Mesendoderm (in vitro differentiated cells): ENCODE measurements around the gene TALDO1.

Experiments used
- DNase-seq: peaks from one replicate; pipeline ENCODE4 v3.0.0; 2013
- H2AK5ac ChIP-seq: 2 replicates; pipeline ENCODE4 v1.6.1; 2013; ENCODE audit warnings: low read length, inconsistent platforms
- H2BK120ac ChIP-seq: 2 replicates; pipeline ENCODE4 v1.6.1; 2013; ENCODE audit warnings: low read depth, mild to moderate bottlenecking, low read length, moderate library complexity, mixed read lengths
- H2BK15ac ChIP-seq: replicated peaks from 2 replicates; pipeline ENCODE4 v1.6.1; 2013; ENCODE audit warnings: low read depth, mild to moderate bottlenecking, moderate library complexity
- H2BK5ac ChIP-seq: 2 replicates; pipeline ENCODE4 v1.6.1; 2013; ENCODE audit warnings: low read length, inconsistent platforms
- H3K18ac ChIP-seq: 2 replicates; pipeline ENCODE4 v1.6.1; 2013; ENCODE audit warnings: mild to moderate bottlenecking, low read length, mixed read lengths
- H3K23ac ChIP-seq: one replicate; pipeline ENCODE4 v1.6.1; 2013; ENCODE audit warnings: low read length
- H3K27ac ChIP-seq: 2 replicates; pipeline ENCODE4 v1.5.1; 2013; ENCODE audit warnings: low read depth, mild to moderate bottlenecking, inconsistent platforms, low read length, moderate library complexity
- H3K27me3 ChIP-seq: 2 replicates; pipeline ENCODE4 v1.6.1; 2013; ENCODE audit warnings: low read length, control low read depth, mild to moderate bottlenecking, inconsistent platforms; ENCODE audit not compliant: insufficient read depth, poor library complexity
- H3K36me3 ChIP-seq: 2 replicates; pipeline ENCODE4 v1.6.1; 2013; ENCODE audit warnings: low read length, inconsistent platforms; ENCODE audit not compliant: control insufficient read depth, insufficient read depth
- H3K4ac ChIP-seq: one replicate; pipeline ENCODE4 v1.6.1; 2013; ENCODE audit warnings: low read depth, mild to moderate bottlenecking, low read length, moderate library complexity
- H3K4me1 ChIP-seq: 2 replicates; pipeline ENCODE4 v1.6.1; 2013; ENCODE audit warnings: low read depth, low read length, inconsistent platforms; ENCODE audit not compliant: control insufficient read depth
- H3K4me2 ChIP-seq: 2 replicates; pipeline ENCODE4 v1.6.1; 2013; ENCODE audit warnings: low read length
- H3K4me3 ChIP-seq: 2 replicates; pipeline ENCODE4 v1.5.1; 2013; ENCODE audit warnings: mild to moderate bottlenecking, low read length
- H3K56ac ChIP-seq: one replicate; pipeline ENCODE4 v1.6.1; 2013; ENCODE audit warnings: low read length
- H3K79me1 ChIP-seq: 2 replicates; pipeline ENCODE4 v1.6.1; 2013; ENCODE audit warnings: low read length, inconsistent platforms
- H3K79me2 ChIP-seq: 2 replicates; pipeline ENCODE4 v1.6.1; 2013; ENCODE audit warnings: mild to moderate bottlenecking, low read length; ENCODE audit not compliant: control insufficient read depth, insufficient read depth
- H3K9ac ChIP-seq: 2 replicates; pipeline ENCODE4 v1.6.1; 2013; ENCODE audit warnings: low read length, inconsistent platforms
- H4K5ac ChIP-seq: one replicate; pipeline ENCODE4 v1.6.1; 2013; ENCODE audit warnings: low read length
- H4K8ac ChIP-seq: one replicate; pipeline ENCODE4 v1.6.1; 2013; ENCODE audit warnings: low read depth, mild to moderate bottlenecking, control low read depth, low read length, moderate library complexity
- WGBS: extraction: QIAGEN DNeasy Blood & Tissue Kit; methylation state at CpG from one replicate; pipeline ENCODE4 v1.1.7; 2013; ENCODE audit warnings: low lambda C conversion rate, missing lambda C conversion rate; ENCODE audit not compliant: insufficient coverage; ENCODE audit errors: extremely low coverage; 5-methylcytosine and 5-hydroxymethylcytosine counted together

The TALDO1 gene

DNA sequence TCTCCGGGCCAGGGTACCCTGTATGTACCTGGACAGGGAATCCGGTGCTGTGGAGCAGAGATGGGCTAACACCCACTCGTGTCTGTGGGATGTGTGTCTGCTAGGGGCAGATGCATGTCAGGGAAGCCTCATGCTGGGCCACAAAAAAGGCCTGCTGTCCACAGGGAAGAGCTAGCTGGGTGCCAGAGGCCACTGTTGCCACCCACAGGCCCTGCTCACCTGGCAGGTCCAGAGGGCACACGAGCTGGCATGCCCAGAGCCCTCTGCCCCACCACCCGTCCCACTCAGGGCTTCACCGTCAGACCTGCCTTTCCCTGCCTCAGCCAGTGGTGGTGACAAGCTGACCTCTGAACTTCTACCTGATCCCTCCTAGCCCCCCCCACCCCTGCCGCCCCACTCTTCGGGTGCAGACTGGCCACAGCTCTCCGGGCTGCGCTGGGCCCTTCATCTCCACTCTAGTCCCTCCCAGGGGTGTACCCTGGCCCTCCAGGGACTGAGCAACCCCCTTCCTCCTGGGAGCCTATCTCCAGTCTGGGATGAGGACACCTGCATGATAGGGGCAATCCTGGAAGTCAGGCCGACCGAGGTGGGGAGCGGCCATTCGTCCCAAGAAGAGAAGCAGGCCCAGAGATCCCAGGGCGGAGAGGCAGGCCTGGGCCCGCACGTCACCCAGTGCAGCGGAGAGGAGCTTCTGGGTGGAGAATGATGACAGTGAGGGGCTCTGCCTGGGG lies 49.5 kb downstream of the TALDO1 start:
- Histone ChIP-seq H4K5ac (no peak overlapping the region), H3K4ac (no peak overlapping the region), H3K79me1 (peaks cover 4% of the 10 kb centered on the region), H3K4me1 (no peaks in the 10 kb centered on the region), H3K18ac (no peak overlapping the region), H2BK120ac (no peak overlapping the region), H3K36me3 (no peaks in the 10 kb centered on the region), H2AK5ac (no peak overlapping the region), H2BK5ac (no peak overlapping the region), H2BK15ac (no peak overlapping the region), H3K23ac (no peak overlapping the region), H3K56ac (peak overlapping the region; percentile 100), H3K9ac (peak overlapping the region; percentile 99), H3K79me2 (peaks cover 3% of the 10 kb centered on the region), H3K27ac (no peak overlapping the region), H3K27me3 (no peaks in the 10 kb centered on the region), H3K4me3 (no peak overlapping the region), H4K8ac (no peak overlapping the region), H3K4me2 (peak overlapping the region; percentile 76)
- WGBS: no CpG with 5 or more reads among the region's 18 CpGs
- DNase-seq: no peak

DNA sequence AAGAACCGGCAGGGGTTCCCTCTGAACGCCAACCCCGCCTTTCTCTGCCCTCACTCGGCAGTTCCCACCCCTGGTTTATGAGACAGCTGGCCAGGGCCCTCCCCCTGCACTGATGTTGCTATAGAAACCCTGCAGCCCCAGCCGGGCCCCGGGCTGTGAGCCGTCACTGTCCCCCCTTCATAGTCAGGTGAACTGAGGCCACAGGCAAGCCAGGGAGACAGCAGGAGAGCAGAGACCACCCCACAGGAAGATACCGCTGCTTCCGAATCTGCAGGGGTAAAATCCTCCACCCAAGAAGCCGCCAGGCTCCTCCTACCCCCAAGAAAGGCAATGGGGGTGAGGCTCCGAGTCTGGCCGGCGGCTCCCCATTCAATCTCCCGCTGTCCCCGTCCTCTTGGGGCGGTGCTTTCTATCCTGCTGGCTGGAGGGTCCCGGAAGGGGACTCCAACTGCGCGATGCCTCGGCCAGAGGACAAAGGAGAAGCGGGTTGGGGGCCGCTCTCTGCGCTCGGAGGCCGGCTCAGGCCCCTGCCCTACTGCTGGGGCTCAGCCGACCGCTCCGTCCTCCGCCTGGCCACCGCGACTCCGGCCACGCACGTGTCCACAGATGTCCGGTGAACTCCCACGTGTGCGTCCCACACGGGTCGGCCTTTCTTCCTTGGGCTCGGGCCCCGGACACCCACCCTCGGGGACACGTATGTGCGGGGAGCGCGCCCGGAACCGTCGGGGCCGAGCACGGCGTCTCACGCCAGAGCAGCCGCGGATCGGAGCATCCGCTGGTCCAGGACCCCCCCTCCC lies 50.2 kb downstream of the TALDO1 start:
- Histone ChIP-seq H2BK5ac (peak overlapping the region; percentile 73), H4K5ac (no peak overlapping the region), H3K27ac (peak overlapping the region; percentile 54), H3K23ac (no peak overlapping the region), H3K79me1 (peaks cover 4% of the 10 kb centered on the region), H3K4me2 (peak overlapping the region; percentile 76), H2AK5ac (no peak overlapping the region), H3K9ac (peak overlapping the region; percentile 99), H3K56ac (peak overlapping the region; percentile 100), H3K79me2 (peaks cover 3% of the 10 kb centered on the region), H2BK120ac (no peak overlapping the region), H3K36me3 (no peaks in the 10 kb centered on the region), H3K27me3 (no peaks in the 10 kb centered on the region), H3K4me1 (no peaks in the 10 kb centered on the region), H2BK15ac (no peak overlapping the region), H3K4ac (peak overlapping the region; percentile 8), H4K8ac (no peak overlapping the region), H3K4me3 (peak overlapping the region; percentile 90), H3K18ac (peak overlapping the region; percentile 44)
- WGBS: no CpG with 5 or more reads among the region's 57 CpGs
- peak; percentile 80 for DNase-seq

DNA sequence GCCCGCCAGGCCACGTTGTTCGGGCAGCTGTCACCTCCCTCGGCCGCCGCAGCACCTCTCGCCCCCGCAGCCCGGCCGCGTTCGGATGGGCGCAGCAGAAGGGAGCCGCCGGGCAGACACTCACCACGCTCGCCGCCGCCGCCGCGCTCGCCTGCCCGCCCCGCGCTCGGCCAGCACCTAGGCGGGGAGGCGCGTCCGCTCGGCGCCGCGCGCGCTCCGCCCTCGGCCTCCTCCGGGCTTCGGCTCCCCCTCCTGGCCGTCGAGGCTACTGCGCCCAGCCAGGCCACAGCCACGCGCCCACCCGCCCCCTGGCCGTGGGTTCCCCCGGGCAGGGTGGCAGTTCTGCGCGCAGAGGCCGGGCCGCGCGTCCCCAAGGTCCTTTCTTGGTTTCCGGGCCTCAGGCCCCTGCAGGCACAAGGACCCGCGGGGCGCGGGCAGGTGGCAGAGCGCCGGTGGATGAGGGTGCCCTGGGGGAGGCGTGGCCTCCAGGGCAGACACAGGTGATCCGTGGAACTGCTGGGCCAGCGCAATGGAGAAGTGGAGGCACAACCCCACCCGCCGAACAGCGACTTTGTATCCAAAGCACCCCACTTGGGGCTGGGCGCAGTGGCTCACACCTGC lies 50.9 kb downstream of the TALDO1 start, which contains the start of gene SLC25A22:
Gene SLC25A22, minus strand, starts transcription at position 189 of the 621 bp plus-strand sequence. CDS start 3,275 bp downstream, outside the sequence.
- Histone ChIP-seq H3K56ac (peak within 1 kb of the TSS; percentile 100), H3K79me2 (peaks cover 3% of the 10 kb centered on the region), H2BK15ac (no peak within 1 kb of the TSS), H3K27ac (peak within 1 kb of the TSS; percentile 54), H3K36me3 (no peaks in the 10 kb centered on the region), H3K9ac (peak within 1 kb of the TSS; percentile 99), H2BK5ac (peak within 1 kb of the TSS; percentile 73), H3K79me1 (peaks cover 4% of the 10 kb centered on the region), H3K27me3 (no peaks in the 10 kb centered on the region), H3K4ac (peak within 1 kb of the TSS; percentile 8), H4K5ac (no peak within 1 kb of the TSS), H3K4me2 (peak within 1 kb of the TSS; percentile 76), H3K4me1 (no peaks in the 10 kb centered on the region), H2AK5ac (no peak within 1 kb of the TSS), H3K23ac (no peak within 1 kb of the TSS), H2BK120ac (no peak within 1 kb of the TSS), H3K4me3 (peak within 1 kb of the TSS; percentile 90), H4K8ac (no peak within 1 kb of the TSS), H3K18ac (peak within 1 kb of the TSS; percentile 44)
- WGBS: no CpG with 5 or more reads among the region's 69 CpGs
- peak; percentile 85 for DNase-seq

DNA sequence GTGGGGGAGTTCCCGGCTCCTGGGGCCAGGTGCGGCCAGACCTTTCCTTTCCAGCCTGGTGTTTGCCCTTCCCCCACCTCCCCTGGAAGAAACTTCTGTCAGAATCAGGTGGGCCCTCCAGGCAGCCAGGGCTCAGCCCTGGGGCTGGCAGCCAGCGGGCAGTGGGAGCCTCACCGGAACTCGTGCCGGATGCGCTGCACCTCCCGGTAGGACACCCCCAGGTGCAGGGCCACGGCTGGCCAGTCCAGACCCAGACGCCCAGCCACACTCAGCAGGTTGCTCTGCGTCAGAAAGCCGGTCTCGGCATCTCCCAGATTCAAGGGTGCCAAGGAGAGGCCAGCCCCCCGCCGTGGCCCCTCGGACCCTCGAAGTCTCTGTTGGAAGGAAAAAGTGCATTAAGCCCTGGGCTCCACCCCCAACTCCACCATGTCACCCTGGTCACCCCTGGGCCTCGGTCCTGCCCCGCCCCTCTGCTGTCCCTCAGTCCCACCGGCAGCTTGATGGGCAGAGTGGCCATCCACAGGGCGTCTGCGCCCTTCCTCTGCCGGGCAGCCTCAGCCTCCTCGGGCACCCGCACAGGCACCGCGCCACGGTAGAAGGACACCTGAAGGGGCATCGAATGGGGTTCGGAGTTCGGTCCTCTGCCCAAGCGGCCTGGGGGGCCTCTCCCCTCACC lies 52.5 kb downstream of the TALDO1 start:
- Histone ChIP-seq H3K36me3 (no peaks in the 10 kb centered on the region), H3K4me3 (no peak overlapping the region), H2BK5ac (no peak overlapping the region), H4K5ac (no peak overlapping the region), H4K8ac (no peak overlapping the region), H2BK15ac (no peak overlapping the region), H3K4me1 (peaks cover 4% of the 10 kb centered on the region), H3K27ac (no peak overlapping the region), H3K79me1 (peaks cover 4% of the 10 kb centered on the region), H2BK120ac (no peak overlapping the region), H3K56ac (no peak overlapping the region), H3K9ac (no peak overlapping the region), H2AK5ac (no peak overlapping the region), H3K27me3 (no peaks in the 10 kb centered on the region), H3K4ac (no peak overlapping the region), H3K23ac (no peak overlapping the region), H3K18ac (no peak overlapping the region), H3K79me2 (peaks cover 3% of the 10 kb centered on the region), H3K4me2 (no peak overlapping the region)
- no peak for DNase-seq
- no CpG with 5 or more reads among the region's 32 CpGs for WGBS

DNA sequence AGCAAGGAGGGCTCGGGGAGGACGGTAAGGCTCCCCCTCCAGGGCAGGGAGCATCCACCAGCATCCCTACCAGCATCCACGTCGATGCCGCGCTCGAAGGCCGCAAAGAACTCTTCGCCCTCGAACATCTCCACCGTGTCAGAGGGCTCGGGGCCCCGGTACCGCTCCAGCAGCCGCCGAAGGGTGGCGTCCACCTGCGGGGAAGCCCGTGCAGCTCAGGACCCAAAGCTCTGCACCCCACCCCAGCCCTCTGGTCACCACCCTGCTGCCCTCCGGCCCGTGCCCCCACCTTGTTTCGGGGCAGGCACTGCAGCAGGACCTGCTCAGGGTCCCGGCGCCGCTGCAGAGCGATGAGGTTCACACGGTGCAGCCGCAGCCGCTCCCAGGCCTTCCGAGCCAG lies 53.2 kb downstream of the TALDO1 start:
- Histone ChIP-seq H3K4ac (no peak overlapping the region), H3K79me2 (peaks cover 3% of the 10 kb centered on the region), H2BK15ac (no peak overlapping the region), H3K27ac (no peak overlapping the region), H4K8ac (no peak overlapping the region), H3K56ac (no peak overlapping the region), H3K23ac (no peak overlapping the region), H2BK5ac (no peak overlapping the region), H3K4me2 (no peak overlapping the region), H3K9ac (no peak overlapping the region), H3K79me1 (peaks cover 4% of the 10 kb centered on the region), H3K4me1 (peaks cover 4% of the 10 kb centered on the region), H2AK5ac (no peak overlapping the region), H3K4me3 (no peak overlapping the region), H3K27me3 (no peaks in the 10 kb centered on the region), H2BK120ac (no peak overlapping the region), H3K36me3 (no peaks in the 10 kb centered on the region), H3K18ac (no peak overlapping the region), H4K5ac (no peak overlapping the region)
- DNase-seq: no peak
- WGBS: no CpG with 5 or more reads among the region's 30 CpGs
